ENCODE results near the gene UBAP1.
"Not testable (repeated sequence)": the region's sequence is repeated elsewhere in the genome, so short reads cannot be mapped to it uniquely, and the experiment has no call there.

The UBAP1 gene

GRCh38 chr9:34179213-34180136 is 632 bp downstream of the UBAP1 start:
- DNase-seq = no peak

- peak; percentile 56 for DNase-seq
These were observed 7.1 kb downstream of the UBAP1 start for GRCh38 chr9:34185778-34186551.

- no peak for DNase-seq
These were observed 9.0 kb downstream of the UBAP1 start for GRCh38 chr9:34187891-34188240.

GRCh38 chr9:34190996-34191892 is 12.4 kb downstream of the UBAP1 start:
- DNase-seq = no peak

- no peak for DNase-seq
These were observed 16.3 kb downstream of the UBAP1 start for GRCh38 chr9:34195143-34195542.

- DNase-seq = not testable (repeated sequence)
These were observed 18.4 kb downstream of the UBAP1 start for GRCh38 chr9:34197286-34197685.

- DNase-seq = peak; percentile 8
These were observed 19.2 kb downstream of the UBAP1 start for GRCh38 chr9:34197756-34198711.

- DNase-seq = no peak
These were observed 21.2 kb downstream of the UBAP1 start for GRCh38 chr9:34200092-34200491.

GRCh38 chr9:34203275-34203991 is 24.6 kb downstream of the UBAP1 start:
- no peak for DNase-seq

- no peak for DNase-seq
These were observed 25.3 kb downstream of the UBAP1 start for GRCh38 chr9:34203992-34204635.

- DNase-seq = no peak
These were observed 26.3 kb downstream of the UBAP1 start for GRCh38 chr9:34205102-34205501.

GRCh38 chr9:34206561-34206960 is 27.7 kb downstream of the UBAP1 start:
- DNase-seq = no peak

- DNase-seq = no peak
These were observed 32.6 kb downstream of the UBAP1 start for GRCh38 chr9:34211395-34211794.

GRCh38 chr9:34214354-34215000 is 35.6 kb downstream of the UBAP1 start:
- DNase-seq = not testable (repeated sequence)

GRCh38 chr9:34216325-34216724 is 37.5 kb downstream of the UBAP1 start:
- no peak for DNase-seq

- not testable (repeated sequence) for DNase-seq
These were observed 38.2 kb downstream of the UBAP1 start for GRCh38 chr9:34217015-34217414.

- no peak for DNase-seq
These were observed 39.6 kb downstream of the UBAP1 start for GRCh38 chr9:34218446-34218845.

- no peak for DNase-seq
These were observed 40.6 kb downstream of the UBAP1 start for GRCh38 chr9:34219421-34219820.

- DNase-seq = no peak
These were observed 41.4 kb downstream of the UBAP1 start for GRCh38 chr9:34220218-34220617.

- DNase-seq = no peak
These were observed 45.5 kb downstream of the UBAP1 start for GRCh38 chr9:34224349-34224748.
